ENCODE results near the gene ARL5A.
"Not testable (repeated sequence)": the region's sequence is repeated elsewhere in the genome, so short reads cannot be mapped to it uniquely, and the experiment has no call there.

Gene ARL5A, protein sequence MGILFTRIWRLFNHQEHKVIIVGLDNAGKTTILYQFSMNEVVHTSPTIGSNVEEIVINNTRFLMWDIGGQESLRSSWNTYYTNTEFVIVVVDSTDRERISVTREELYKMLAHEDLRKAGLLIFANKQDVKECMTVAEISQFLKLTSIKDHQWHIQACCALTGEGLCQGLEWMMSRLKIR

DNA sequence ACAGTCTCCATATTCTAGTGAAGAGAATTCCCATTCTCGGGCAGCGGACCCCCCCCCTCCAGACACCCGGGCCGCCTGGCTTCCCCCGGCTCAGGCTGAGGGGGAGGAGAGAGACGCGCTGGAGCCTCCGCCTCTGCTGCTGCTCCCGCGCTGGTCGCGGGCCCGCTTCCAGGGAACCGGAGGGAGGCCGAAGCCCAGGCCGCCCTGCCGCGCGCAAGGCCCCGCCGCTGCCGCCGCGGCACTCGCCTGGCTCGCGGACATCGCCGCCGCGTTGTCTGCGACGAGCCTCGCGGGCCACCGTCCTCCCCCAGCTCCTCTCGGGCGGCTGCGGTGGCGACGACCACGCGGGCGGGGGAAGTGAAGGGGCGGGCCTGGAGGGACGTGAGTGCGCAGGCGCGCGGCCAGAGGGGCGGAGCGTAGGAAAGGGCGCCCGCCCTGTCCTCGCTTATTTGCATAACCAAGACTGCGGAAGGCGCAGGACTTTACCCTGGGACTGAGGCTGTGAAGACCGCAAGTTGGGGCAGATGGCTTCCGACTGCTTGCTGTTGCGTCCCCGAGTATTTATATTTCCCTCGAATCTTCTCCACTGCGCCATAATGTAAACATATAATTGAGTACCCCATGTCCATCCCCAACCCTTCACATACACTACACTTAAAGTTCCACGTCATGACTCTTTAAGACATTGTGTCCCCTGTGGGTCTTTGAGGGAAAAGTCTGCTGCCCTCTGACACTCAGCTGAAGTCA lies at the start of gene ARL5A:
Gene ARL5A, minus strand, starts transcription at position 279 of the 747 bp plus-strand sequence. Its CDS starts 245 bp downstream, at position 34.
- TF ChIP-seq, protein P1, sequence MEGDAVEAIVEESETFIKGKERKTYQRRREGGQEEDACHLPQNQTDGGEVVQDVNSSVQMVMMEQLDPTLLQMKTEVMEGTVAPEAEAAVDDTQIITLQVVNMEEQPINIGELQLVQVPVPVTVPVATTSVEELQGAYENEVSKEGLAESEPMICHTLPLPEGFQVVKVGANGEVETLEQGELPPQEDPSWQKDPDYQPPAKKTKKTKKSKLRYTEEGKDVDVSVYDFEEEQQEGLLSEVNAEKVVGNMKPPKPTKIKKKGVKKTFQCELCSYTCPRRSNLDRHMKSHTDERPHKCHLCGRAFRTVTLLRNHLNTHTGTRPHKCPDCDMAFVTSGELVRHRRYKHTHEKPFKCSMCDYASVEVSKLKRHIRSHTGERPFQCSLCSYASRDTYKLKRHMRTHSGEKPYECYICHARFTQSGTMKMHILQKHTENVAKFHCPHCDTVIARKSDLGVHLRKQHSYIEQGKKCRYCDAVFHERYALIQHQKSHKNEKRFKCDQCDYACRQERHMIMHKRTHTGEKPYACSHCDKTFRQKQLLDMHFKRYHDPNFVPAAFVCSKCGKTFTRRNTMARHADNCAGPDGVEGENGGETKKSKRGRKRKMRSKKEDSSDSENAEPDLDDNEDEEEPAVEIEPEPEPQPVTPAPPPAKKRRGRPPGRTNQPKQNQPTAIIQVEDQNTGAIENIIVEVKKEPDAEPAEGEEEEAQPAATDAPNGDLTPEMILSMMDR (IDR thresholded peaks at IDR 0.05; ENCODE audit: low read depth, low read length), result no peak

DNA sequence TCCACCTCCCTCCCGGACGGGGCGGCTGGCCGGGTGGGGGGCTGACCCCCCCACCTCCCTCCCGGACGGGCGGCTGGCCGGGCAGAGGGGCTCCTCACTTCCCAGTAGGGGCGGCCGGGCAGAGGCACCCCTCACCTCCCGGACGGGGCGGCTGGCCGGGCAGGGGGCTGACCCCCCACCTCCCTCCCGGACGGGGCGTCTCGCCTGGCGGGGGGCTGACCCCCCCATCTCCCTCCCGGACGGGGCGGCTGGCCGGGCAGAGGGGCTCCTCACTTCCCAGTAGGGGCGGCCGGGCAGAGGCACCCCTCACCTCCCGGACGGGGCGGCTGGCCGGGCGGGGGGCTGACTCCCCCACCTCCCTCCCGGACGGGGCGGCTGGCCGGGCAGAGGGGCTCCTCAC lies 47.4 kb upstream of the ARL5A start:
- DNase-seq (ENCODE audit: extremely low read depth, low read depth), result not testable (repeated sequence)

More for the DNA sequence above, at the start of gene ARL5A:
- DNase-seq (ENCODE audit: extremely low read depth, low read depth), result peak; percentile 92

DNA sequence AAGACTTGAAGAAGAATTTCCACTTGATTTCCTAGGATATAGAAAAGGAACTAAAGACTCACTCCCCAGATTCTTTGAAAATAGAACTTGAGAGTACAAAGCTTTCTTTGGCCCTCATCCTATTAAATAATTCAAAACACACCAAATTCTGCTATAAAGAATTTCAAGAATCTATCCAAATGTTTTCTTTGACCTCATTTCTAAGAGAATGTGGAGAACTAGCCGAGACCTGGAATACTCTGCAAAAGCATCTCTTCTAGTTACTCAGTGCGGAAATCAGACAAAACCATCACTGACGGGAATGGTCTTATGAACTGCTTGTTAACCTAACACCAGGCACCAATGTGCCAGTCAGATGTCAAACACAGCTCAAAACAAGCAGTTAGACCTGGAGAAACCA lies 44.2 kb upstream of the ARL5A start:
- TF ChIP-seq, protein P1 (IDR thresholded peaks at IDR 0.05; ENCODE audit: low read depth, low read length), result no peak
- DNase-seq (ENCODE audit: extremely low read depth, low read depth), result no peak

DNA sequence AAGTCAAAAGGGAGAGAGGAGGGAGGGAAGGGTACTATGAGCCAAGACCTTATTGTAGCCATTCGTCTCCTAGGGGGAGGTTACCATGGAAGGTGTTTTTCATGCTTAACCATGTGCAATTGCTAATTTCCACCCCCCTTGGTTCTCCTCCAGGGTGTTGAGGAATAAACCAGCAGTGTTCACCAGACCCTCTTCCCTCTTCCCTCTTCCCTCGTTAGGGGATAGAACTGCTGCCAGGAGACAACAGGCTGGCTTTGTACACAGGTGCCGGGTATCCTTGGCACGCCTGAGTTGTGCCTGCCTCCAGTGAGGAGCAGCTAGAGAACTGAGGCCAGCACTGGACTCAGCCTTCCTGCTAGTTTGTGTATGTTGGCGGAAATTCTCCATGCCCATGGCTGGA lies 41.1 kb upstream of the ARL5A start:
- TF ChIP-seq, protein P1 (IDR thresholded peaks at IDR 0.05; ENCODE audit: low read depth, low read length), result no peak
- DNase-seq (ENCODE audit: extremely low read depth, low read depth), result no peak

DNA sequence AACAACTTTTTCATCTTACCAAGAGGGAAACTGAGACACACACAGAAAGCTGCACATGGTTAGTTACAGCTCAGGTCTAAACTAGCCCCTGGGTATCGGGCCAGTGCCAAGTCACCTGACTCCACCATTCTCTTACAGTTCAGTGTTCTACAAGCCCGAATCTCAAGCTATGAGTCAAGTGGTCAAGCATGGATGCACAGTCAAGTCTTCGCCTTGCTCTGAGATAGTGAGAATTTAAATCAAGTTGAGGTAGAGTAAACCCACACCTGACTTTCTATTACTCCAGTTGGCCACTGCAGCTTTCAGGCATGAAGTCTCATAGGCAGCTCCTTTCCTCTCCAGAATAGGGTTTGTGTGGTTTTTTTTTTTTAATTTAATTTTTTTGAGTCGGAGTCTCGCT lies 34.5 kb upstream of the ARL5A start:
- DNase-seq (ENCODE audit: extremely low read depth, low read depth), result no peak
- TF ChIP-seq, protein P1 (IDR thresholded peaks at IDR 0.05; ENCODE audit: low read depth, low read length), result no peak

DNA sequence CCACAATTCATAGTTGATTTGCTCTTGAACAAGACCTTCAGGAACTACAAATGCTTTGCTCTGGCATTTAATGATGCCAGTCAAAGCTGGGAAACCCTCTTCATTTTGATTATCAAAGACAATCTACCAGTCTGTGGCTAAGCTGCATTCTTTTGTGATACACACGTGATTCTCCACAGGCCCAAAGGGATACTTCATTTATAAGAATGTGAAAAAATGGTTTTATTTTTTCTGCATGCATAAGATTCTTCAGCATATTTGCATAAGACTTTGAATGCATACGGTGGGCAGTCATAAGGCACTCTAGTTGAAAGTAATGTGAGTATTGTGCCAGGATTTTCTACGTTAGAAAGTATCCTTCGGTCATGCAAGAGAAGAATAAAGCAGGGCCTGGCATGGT lies 33.0 kb upstream of the ARL5A start:
- DNase-seq (ENCODE audit: extremely low read depth, low read depth), result no peak

DNA sequence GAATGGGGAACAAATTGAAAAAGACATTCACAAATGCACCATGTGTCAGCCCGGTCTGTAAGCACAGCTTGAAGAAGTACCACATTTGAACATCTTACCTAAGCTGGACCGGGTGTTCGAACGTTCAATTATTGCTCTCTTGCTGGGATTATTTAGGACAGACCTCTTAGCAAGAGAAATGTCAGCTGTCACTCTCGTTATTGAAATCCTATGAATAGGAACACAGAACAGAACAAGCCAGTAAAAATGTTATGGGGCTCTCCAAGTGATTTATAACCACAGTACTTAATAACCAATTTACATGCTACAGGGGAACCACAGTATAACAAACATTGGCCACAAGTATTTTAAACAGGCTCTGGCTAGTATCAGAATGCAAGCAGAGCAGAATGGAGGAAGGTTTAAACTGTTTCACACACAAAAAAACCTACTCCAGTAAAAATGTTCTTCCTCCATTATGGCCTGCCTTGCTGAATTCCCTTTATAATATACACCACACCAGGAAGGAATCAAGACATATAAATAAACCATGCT lies 32.5 kb upstream of the ARL5A start:
- no peak for DNase-seq (ENCODE audit: extremely low read depth, low read depth)
- TF ChIP-seq, protein P1 (IDR thresholded peaks at IDR 0.05; ENCODE audit: low read depth, low read length), result no peak

More for the DNA sequence above, 33.0 kb upstream of the ARL5A start:
- TF ChIP-seq, protein P1 (IDR thresholded peaks at IDR 0.05; ENCODE audit: low read depth, low read length), result no peak

All from AG09319 (cell line).